GM13977 (cell line): ENCODE data around the gene SUPT3H.
A peak's percentile ranks its signal among the peaks of the same experiment; 100 is the strongest.

Source experiments
- DNase-seq: peaks from one replicate; pipeline ENCODE4 v3.0.0; 2012; ENCODE audit warnings: low spot score
- in situ Hi-C: fragments of 300-500 bp; cut with MboI; formaldehyde crosslinking; loops from one replicate; pipeline ENCODE4 v1.12.0; 2022; ENCODE audit warnings: low sequenced_read_pairs, low pct_unique_long_range_greater_than_20kb, mixed read lengths, inconsistent platforms; ENCODE audit not compliant: unreplicated experiment
- TF ChIP-seq, protein P1 (sequence below): IDR thresholded peaks from 2 replicates; pipeline ENCODE4 v1.5.1; 2012; ENCODE audit warnings: mild to moderate bottlenecking, control low read depth; ENCODE audit not compliant: insufficient read depth; ENCODE audit errors: extremely low read depth, missing control alignments

SUPT3H gene

GRCh38 chr6:45388328-45388727 lies 10.6 kb upstream of the SUPT3H start:
- TF ChIP-seq, protein P1, sequence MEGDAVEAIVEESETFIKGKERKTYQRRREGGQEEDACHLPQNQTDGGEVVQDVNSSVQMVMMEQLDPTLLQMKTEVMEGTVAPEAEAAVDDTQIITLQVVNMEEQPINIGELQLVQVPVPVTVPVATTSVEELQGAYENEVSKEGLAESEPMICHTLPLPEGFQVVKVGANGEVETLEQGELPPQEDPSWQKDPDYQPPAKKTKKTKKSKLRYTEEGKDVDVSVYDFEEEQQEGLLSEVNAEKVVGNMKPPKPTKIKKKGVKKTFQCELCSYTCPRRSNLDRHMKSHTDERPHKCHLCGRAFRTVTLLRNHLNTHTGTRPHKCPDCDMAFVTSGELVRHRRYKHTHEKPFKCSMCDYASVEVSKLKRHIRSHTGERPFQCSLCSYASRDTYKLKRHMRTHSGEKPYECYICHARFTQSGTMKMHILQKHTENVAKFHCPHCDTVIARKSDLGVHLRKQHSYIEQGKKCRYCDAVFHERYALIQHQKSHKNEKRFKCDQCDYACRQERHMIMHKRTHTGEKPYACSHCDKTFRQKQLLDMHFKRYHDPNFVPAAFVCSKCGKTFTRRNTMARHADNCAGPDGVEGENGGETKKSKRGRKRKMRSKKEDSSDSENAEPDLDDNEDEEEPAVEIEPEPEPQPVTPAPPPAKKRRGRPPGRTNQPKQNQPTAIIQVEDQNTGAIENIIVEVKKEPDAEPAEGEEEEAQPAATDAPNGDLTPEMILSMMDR, result no peak
- in situ Hi-C loops, result no loop called here
- no peak for DNase-seq

- TF ChIP-seq, protein P1, result no peak
- in situ Hi-C loops, result no loop called here
- no peak for DNase-seq
These were observed 9.5 kb upstream of the SUPT3H start for GRCh38 chr6:45387236-45387635.

GRCh38 chr6:45386501-45386900 lies 8.8 kb upstream of the SUPT3H start:
- TF ChIP-seq, protein P1, result no peak
- in situ Hi-C loops, result no loop called here
- no peak for DNase-seq

DNA sequence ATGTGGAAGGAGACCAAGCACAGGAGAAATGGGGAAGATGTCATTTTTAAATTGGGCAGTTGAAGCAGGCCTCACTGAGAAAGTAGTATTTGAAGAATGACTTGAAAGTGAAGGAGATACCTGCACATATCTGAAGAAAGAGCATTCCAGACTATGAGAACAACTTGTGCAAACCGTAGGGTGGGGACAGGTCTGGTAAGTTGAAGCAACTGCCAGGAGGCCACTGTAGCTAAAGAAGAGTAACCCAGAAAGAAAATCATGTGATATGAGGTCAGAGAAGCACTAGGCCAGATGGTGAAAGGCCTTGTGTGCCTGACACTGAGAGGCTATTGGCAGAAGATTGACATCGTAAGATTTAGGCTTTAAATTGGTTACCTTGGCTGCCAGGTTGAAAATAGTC lies 4.7 kb upstream of the SUPT3H start:
- in situ Hi-C loops, result no loop called here
- DNase-seq, result no peak
- TF ChIP-seq, protein P1, result no peak

- in situ Hi-C loops, result no loop called here
- TF ChIP-seq, protein P1, result no peak
- peak; percentile 21 for DNase-seq
These were observed 696 bp upstream of the SUPT3H start for GRCh38 chr6:45378334-45378926.

GRCh38 chr6:45377043-45377553 lies 636 bp downstream of the SUPT3H start:
- DNase-seq, result no peak
- TF ChIP-seq, protein P1, result no peak
- in situ Hi-C loops, result no loop called here
